Tibial nerve (tissue), 4 donors: ENCODE measurements around the gene TMEM259. TPM values are rescaled to one million over a fixed set of nuclear protein-coding genes. Genes with fewer than 3 reads are reported as not detected.

Experiments used
- DNase-seq, 2 donors: peaks; one replicate each; pipeline ENCODE4 v3.0.0-alpha.2; 2019; ENCODE audit warnings: low spot score in 2 of 2
- H3K27ac ChIP-seq, 4 donors: fragments of 200-600 bp; sonication (generic) in 3 of 4; one replicate each; pipeline ENCODE4 v1.5.1; 2017 to 2019; ENCODE audit warnings: mild to moderate bottlenecking in 1 of 4
- H3K27me3 ChIP-seq, 2 donors: fragments of 200-600 bp; sonication (generic) in 1 of 2; one replicate each; pipeline versions ENCODE4 v1.5.1 to v1.6.0; 2017 to 2019
- H3K36me3 ChIP-seq, 3 donors: fragments of 200-600 bp; sonication (generic); one replicate each; pipeline ENCODE4 v1.5.1; 2018 to 2019
- H3K4me1 ChIP-seq, 4 donors: fragments of 200-600 bp; sonication (generic) in 3 of 4; one replicate each; pipeline ENCODE4 v1.5.1; 2017 to 2019
- H3K4me3 ChIP-seq, 4 donors: fragments of 200-600 bp; sonication (generic) in 3 of 4; one replicate each; pipeline ENCODE4 v1.5.1; 2017 to 2019; ENCODE audit warnings: mild to moderate bottlenecking in 1 of 4, moderate library complexity in 1 of 4
- H3K9me3 ChIP-seq, 4 donors: fragments of 200-600 bp; sonication (generic) in 3 of 4; one replicate each; pipeline ENCODE4 v1.5.1; 2017 to 2019
- CTCF ChIP-seq, 5 experiments: fragments of 200-600 bp in 3 of 5; fragments of 450-650 bp in 2 of 5; sonication (generic) in 3 of 5; IDR thresholded peaks; one replicate each; pipeline ENCODE4 v1.5.1; 2016 to 2019; ENCODE audit warnings: antibody characterized with exemption in 5 of 5, mild to moderate bottlenecking in 3 of 5, moderate library complexity in 2 of 5
- EP300 ChIP-seq, 2 donors: sonication (generic); formaldehyde crosslinking; IDR thresholded peaks; one replicate each; pipeline ENCODE4 v1.6.1; 2017; ENCODE audit warnings: antibody characterized with exemption in 2 of 2, mild to moderate bottlenecking in 1 of 2
- POLR2A ChIP-seq, 2 donors: fragments of 450-650 bp; IDR thresholded peaks; one replicate each; pipeline ENCODE4 v1.6.1; 2017; ENCODE audit warnings: antibody characterized with exemption in 2 of 2, mild to moderate bottlenecking in 2 of 2, moderate library complexity in 2 of 2
- WGBS, 2 donors: methylation state at CpG; one replicate each; pipeline ENCODE4 v1.1.5; 2018; 5-methylcytosine and 5-hydroxymethylcytosine counted together
- total RNA-seq, 4 donors: library from RNA; depleted of rRNA; stranded (reverse); fragments of >200 nt; gene quantifications; one replicate each; pipeline ENCODE4 v1.1.0, GENCODE V29; 2016

TMEM259 gene
- total RNA-seq, 4 donors from 2014 or later: 229 to 459 (median 325) TPM

DNA sequence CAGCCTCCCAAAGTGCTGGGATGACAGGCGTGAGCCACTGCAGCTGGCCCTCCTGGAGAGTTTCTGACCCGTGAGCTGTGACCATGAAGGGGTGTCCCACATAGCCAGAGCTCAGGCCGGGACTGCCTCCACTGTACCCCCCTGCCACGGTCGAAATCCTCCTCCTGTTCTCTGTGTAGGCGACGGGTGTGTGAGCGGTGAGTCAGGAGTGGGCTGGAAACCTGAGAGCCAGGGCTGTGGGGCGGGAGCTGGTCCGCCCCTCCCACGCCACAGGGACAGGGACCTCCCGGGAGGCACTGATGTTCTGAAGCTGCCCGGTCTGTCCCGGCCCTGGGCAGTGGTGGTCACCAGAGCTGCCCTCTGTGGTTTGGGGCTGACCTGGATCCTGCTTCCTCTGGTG lies 32.8 kb downstream of the TMEM259 start:
- no peaks in the 10 kb centered on the region for H3K27me3 ChIP-seq
- H3K4me1 ChIP-seq: peaks cover 0 to 26% (median 17%) of the 10 kb centered on the region in 4 donors
- H3K4me3 ChIP-seq: no peak overlapping the region
- peaks cover 0 to 68% (median 0%) of the 10 kb centered on the region in 3 donors for H3K36me3 ChIP-seq
- H3K27ac ChIP-seq: no peak overlapping the region
- H3K9me3 ChIP-seq: no peaks in the 10 kb centered on the region
- no peak for DNase-seq
- 84 to 86% methylated on average over 8 to 14 of the region's 14 CpGs for WGBS, 2 donors
- no peak for TF ChIP-seq POLR2A (IDR thresholded peaks at IDR 0.05)
- no peak for TF ChIP-seq CTCF (IDR thresholded peaks at IDR 0.05)
- TF ChIP-seq EP300 (IDR thresholded peaks at IDR 0.05): no peak

- DNase-seq: no peak
- Histone ChIP-seq H3K4me3 (no peak overlapping the region), H3K4me1 (peaks cover 0 to 34% (median 22%) of the 10 kb centered on the region in 4 donors), H3K36me3 (peaks cover 0 to 51% (median 0%) of the 10 kb centered on the region in 3 donors), H3K9me3 (no peaks in the 10 kb centered on the region), H3K27ac (no peak overlapping the region), H3K27me3 (no peaks in the 10 kb centered on the region)
- WGBS, 2 donors: 92 to 97% methylated on average over 12 to 14 of the region's 14 CpGs
- TF ChIP-seq CTCF (IDR thresholded peaks at IDR 0.05): no peak
- no peak for TF ChIP-seq EP300 (IDR thresholded peaks at IDR 0.05)
Observed at GRCh38 chr19:986083-986482, 34.8 kb downstream of the TMEM259 start.

- H3K4me1 ChIP-seq: peaks cover 0 to 44% (median 22%) of the 10 kb centered on the region in 4 donors
- H3K36me3 ChIP-seq: peaks cover 0 to 34% (median 0%) of the 10 kb centered on the region in 3 donors
- peak within 1 kb of the TSS; percentile 81 to 96 (median 92) for H3K27ac ChIP-seq
- TF ChIP-seq CTCF (IDR thresholded peaks at IDR 0.05) (peak in 3 of 5 experiments; percentile 35 to 68 (median 61)), EP300 (IDR thresholded peaks at IDR 0.05) (peak in 1 of 2 donors; percentile 89), POLR2A (IDR thresholded peaks at IDR 0.05) (peak; percentile 53 to 70)
- peak; percentile 88 to 91 for DNase-seq
- peak within 1 kb of the TSS; percentile 80 to 95 (median 90) for H3K4me3 ChIP-seq
- H3K9me3 ChIP-seq: no peaks in the 10 kb centered on the region
- WGBS, 2 donors: 1% methylated on average over 24 to 71 of the region's 78 CpGs
- H3K27me3 ChIP-seq: no peaks in the 10 kb centered on the region
Observed at GRCh38 chr19:984165-984967, 36.6 kb downstream of the TMEM259 start, which contains the start of gene WDR18. Gene WDR18 (plus strand): TSS chr19:984345. CDS start chr19:984354, 9 bp downstream.

DNA sequence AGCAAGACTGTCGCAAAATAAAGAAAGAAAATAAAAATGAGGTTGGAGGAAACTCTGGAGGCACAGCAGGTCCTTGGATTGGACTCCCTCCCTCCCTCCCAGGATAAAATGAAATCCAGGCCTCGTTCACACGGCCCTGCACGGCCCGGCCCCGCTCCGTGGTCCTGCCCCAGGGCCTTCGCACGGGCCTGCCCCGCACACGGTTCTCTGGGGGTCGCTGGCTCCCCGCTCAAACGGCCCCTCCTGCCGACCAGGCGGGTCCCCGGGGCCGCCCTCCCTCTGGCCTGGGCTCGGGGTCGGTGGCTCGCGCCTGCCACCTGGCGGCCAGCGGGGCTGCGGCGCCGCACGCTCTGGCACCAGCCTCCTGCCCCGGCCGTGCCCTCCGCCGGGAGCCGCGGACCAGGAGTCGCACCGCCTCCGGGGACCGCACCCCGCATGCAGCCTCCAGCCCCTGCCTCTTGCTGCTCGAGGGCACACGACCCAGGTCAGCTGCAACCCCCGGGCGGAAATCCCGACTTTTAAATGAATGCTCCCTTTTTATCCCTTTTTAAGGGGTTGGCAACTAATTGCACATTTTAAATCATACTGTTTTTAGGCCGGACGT lies 38.3 kb downstream of the TMEM259 start:
- Histone ChIP-seq H3K4me3 (peak overlapping the region in 3 of 4 donors; percentile 19 to 48 (median 35)), H3K27ac (peak overlapping the region; percentile 29 to 88 (median 71)), H3K4me1 (peaks cover 0 to 44% (median 22%) of the 10 kb centered on the region in 4 donors), H3K9me3 (no peaks in the 10 kb centered on the region), H3K36me3 (peaks cover 0 to 21% (median 0%) of the 10 kb centered on the region in 3 donors), H3K27me3 (no peaks in the 10 kb centered on the region)
- 0 to 2% methylated on average over 34 to 36 of the region's 46 CpGs for whole genome bisulfite sequencing, 2 donors
- TF ChIP-seq CTCF (IDR thresholded peaks at IDR 0.05): peak; percentile 97 to 100 (median 98)
- TF ChIP-seq POLR2A (IDR thresholded peaks at IDR 0.05): no peak
- peak in 1 of 2 donors; percentile 55 for DNase-seq
